Limb (tissue), 2 donors: Measurements from ENCODE around the gene FARSA.
"Not testable (repeated sequence)": the region's sequence is repeated elsewhere in the genome, so short reads cannot be mapped to it uniquely, and the experiment has no call there.

ENCODE experiments used
- DNase-seq, 2 donors: peaks; one replicate each; pipeline ENCODE4 v3.0.0-alpha.2; 2016; ENCODE audit errors: extremely low spot score in 2 of 2

Gene FARSA

DNA sequence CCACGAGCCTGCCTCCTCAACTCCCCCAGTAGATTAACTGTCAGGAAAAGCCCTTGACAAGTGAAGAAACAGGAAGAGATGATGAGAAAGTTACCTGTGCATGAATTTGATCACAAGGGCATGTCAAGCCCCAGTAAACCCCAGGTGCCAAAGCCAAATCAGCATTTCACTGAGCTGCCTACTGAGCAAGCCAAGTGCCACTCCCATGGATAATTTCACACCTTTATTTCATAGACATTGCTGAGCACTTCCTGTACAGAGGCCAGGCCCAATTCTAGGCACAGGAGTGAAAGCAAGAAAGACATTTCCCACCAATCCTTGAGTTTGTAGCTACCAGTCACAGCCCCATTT is 21.1 kb upstream of the FARSA start:
- no peak for DNase-seq

DNA sequence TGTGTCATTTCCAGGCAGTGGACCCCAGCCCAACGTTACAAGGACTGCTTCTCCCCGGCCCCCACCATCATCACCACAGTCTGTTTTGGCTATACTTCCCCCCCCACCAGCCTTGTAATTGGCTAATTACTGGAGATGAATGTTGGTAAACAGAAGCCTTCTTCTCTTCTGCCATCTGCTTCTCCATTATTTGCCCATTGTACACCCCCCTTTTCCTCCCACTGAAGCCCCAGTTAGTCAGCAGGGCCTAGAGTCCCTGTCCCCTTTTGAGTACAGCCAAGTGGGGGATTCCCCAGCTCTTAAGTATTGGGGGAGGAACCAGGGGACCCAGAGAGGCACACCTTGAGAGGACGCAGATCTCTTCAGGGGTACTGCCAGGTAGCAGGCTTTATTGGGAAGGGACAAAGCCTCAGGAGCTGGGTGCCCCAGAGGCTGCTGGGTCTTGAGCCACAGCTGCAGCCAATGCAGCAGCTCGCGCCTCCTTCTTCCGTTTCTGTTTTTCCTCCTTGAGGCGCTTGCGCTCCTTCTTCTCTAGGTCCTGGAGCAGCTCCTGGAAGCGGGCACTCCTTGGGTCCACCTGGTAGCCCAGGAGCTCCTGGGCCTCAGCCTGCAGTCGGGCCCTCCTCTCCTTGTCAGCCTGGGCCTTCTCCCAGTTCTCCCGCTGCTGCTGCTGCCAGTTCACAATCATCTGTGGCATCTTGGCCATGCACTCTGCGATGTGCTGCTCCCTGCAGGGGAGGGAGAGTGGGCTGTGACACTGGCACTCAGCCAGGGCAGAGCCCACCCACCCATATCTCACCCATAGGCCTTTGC is 20.5 kb upstream of the FARSA start:
- no peak for DNase-seq

DNA sequence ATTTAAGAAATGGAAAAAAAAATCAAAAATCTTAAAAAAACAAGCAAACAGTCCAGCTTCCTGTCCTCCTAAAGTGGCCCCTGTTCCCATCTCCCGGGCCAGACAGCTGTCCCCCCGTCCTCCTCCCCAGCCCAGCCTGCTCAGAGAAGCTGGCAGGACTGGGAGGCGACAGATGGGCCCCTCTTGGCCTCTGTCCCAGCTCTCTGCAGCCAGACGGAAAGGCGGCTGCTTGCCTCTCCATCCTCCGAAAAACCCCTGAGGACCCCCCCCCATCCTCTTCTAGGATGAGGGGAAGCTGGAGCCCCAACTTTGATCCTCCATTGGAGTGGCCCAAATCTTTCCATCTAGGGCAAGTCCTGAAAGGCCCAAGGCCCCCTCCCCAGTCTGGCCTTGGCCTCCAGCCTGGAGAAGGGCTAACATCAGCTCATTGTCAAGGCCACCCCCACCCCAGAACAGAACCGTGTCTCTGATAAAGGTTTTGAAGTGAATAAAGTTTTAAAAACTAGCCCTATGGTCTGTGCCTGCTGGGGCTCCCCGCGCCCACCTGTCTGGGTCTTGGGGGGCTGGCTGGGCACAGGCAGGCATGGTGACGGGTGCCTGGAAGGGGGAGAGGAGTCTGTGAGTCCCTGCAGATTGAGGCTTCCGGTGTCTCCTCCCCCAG is 19.8 kb upstream of the FARSA start:
- peak; percentile 73 to 79 for DNase-seq

DNA sequence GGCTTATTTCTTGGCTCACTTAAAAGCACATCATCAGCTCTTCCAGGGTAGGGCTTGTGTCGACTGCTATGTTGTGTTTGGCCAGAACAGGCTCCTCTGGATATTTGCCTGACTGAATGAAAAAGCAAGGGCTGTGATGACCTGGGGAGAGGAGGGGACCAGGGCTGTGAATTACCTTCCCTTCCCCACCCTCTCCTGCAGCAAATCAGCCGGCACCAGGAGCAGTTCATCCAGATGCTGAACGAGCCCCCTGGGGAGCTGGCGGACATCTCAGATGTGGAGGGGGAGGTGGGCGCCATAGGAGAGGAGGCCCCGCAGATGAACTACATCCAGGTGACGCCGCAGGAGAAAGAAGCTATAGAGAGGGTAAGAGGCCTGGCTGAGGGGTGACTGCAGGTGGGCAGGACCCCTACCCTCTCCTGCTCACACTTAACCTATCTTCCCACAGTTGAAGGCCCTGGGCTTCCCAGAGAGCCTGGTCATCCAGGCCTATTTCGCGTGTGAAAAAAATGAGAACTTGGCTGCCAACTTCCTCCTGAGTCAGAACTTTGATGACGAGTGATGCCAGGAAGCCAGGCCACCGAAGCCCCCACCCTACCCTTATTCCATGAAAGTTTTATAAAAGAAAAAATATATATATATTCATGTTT is 19.1 kb upstream of the FARSA start:
- peak in 1 of 2 donors; percentile 46 for DNase-seq

DNA sequence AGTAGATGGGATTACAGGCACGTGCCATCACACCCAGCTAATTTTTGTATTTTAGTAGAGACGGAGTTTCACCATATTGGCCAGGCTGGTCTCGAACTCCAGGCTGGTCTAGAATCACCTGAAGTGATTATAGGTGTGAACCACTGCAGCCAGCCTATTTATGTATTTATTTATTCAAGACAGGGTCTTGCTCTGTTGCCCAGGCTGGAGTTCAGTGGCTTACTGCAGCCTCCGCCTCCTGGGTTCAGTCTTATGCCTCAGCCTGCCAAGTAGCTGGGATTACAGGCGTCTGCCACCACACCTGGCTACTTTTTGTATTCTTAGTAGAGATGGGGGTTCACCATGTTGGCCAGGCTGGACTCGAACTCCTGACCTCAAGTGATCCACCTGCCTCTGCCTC is 18.5 kb upstream of the FARSA start:
- not testable (repeated sequence) for DNase-seq

DNA sequence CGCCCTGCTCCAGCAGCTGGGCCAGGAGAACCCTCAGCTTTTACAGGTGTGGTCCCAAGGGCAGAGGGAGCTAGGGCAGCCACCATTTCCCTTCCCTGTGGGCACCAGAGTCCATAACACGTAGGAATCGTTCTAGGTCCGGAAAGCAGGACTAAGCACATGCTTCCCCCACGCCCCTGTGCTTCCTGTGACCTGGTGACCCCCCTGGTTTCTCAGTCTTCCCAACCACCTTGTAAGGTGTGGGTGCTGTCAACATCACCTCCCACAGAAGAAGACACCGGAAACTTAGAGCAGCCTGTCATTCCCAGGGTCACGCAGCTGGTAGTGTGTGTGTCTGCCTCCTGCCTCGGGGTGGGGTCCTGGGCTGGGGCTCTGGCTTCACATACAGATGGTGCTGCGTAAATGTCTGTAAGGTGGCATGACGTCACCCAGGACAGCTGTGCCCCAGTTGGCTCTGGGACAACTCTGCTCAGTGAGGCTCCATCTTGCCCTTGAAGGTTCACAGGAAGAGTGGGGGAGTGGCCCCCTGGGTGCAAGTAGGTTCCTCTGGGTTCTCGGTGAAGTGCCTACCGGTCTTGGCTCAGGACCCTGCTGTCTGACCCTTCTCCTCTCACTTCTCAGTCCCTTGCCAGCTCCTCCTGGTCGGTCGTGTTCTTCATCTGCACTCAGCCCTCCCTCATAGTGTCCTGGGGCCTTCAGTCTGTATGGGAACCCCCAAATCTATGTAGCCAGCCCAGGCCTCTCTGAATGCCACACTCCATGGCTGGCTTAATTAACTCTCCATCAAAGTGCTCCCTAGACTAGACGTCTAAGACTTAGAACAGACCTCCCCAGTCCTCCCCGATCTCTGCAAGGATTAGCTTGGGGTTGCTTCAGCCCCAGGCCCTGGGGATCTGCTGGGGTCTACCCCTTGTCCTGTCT is 16.1 kb upstream of the FARSA start:
- no peak for DNase-seq

DNA sequence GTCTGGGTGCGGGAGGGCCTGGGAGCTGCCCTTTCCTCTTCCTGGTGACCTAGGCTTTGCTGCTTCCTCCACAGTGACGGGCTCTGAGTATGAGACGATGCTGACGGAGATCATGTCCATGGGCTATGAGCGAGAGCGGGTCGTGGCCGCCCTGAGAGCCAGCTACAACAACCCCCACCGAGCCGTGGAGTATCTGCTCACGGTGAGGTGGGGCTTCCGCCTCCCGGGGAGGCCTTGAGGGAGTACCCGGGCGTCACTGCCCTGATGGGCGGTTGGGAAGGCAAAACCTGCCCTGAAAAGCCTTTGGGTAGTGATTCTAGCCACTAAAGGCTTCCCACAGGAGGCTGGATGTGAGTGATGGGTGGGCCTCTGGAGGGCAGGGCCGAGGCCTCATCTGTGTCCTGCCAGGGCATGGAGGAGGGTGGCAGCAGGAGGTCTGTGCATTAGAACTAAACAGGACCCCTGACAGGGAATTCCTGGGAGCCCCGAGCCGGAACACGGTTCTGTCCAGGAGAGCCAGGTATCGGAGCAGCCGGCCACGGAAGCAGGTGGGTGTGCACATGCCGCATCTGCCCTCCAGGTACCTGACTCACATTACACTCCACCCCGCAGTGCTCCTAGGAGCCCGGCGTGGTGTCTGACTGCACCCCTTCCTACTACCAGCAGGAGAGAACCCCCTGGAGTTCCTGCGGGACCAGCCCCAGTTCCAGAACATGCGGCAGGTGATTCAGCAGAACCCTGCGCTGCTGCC is 15.3 kb upstream of the FARSA start:
- DNase-seq = no peak

DNA sequence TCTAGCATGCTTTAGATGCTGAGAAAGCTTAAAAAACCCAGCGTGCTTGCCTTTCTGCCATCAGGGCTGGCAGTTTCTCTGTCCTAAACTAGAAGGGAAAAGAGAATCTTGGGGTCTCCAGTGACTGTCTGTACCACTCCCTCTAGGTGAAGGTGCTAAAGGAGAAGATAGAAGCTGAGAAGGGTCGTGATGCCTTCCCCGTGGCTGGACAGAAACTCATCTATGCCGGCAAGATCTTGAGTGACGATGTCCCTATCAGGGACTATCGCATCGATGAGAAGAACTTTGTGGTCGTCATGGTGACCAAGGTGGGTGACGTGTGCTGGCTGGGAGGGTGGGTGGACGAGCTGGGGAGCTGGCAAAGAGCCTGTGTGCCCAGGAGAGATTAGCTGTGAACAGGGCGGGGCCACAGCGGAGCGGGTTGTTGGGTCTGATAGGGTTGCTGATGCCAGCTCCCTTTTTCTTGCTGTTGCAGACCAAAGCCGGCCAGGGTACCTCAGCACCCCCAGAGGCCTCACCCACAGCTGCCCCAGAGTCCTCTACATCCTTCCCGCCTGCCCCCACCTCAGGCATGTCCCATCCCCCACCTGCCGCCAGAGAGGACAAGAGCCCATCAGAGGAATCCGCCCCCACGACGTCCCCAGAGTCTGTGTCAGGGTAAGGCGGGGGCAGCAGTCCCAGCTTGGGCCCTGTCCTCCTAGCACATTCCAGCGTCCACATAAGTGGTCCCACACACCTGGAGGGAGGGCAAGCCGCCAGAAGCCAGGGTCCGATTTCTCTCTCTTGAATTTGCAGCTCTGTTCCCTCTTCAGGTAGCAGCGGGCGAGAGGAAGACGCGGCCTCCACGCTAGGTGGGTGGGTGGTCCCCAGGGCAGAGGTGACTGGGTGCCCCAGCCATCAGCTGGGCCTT is 14.4 kb upstream of the FARSA start:
- peak in 1 of 2 donors; percentile 35 for DNase-seq

DNA sequence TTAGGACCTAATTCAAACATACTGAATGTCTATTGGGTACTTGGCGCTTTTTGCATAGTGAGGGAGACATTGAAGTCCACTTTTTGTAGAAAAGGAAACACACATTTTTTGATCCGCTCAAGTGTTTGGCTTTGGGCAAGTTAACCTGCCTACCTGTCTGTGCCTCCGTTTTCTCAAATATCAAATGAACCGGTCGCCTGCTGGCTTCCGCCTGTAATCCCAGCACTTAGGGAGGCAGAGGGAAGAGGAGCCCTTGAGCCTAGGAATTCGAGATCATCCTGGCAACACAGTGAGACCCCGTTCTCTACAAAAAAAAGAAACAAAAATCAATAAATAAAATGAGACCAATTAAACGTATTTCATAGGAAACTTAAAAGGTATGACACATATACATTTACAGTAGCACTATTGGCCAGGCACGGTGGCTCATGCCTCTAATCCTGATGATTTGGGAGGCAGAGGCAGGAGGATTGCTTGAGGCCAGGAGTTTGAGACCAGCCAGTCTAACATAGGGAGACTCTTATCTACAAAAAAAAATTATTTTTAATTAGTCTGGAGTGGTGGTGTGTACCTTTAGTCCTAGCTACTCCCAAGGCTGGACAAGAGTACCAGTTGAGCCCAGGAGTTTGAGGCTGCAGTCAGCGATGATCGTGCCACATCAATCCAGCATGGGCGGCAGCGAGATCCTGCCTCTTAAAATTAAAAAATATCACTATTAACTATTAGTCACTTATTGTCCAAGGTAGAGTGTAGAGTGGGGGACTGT is 13.4 kb upstream of the FARSA start:
- DNase-seq = no peak

DNA sequence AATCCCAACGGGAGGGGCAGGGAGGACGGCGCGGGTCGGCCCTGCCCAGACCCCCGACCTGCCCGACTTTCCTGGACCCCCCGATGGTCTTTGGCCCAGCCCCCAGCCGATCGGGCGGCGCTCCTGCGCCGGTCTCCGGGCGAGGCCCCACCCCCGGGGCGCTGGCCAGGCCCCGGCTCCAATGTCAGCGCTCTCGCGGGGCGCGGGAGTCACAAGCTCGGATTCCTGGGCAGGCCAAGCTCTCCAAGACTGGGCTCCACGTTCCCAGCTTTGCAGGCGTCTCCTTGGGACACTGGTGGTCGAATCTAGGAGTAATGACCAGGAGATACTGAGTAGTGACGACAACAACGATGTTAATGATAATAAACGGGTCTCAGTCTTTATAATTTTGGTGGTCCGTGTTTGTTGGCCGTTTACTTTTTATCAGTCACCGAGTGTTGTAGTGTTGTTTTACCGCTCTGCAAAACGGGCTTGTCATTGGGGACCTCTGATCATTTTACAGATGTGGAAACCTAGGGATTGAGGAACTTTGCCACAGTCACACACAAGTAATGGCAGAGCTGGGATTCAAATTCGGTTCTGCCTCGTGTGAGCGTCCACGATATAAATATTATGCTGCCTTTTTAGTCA is 12.7 kb upstream of the FARSA start:
- peak; percentile 61 to 81 for DNase-seq

DNA sequence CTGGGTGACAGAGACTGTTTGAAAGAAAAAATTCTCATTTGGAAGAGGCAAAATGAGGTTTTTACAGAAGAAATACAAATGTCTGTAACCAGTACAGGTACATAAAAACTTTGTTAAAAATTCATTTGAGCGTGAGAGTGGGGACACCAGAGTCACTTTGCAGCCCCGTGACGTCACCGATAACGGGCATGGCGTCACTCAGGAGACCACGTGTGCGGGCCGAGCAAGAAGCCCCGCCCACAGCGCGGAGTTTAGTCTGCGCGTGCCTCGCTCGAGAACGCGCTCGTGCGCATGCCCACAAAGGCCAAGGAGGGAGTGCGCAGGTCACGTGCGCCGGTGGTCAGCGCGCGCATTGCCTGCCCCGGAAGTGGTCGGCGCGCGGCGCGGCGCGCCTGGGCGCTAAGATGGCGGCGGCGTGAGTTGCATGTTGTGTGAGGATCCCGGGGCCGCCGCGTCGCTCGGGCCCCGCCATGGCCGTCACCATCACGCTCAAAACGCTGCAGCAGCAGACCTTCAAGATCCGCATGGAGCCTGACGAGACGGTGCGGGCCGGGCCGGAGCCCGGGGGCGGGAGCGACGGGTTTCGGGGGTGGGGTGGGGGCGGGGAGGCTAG is 12.1 kb upstream of the FARSA start, which contains the start of gene RAD23A:
Gene RAD23A (plus strand): TSS at position 384 of the 613 bp plus-strand sequence. CDS start 87 bp downstream, at position 471.
- peak; percentile 98 for DNase-seq

DNA sequence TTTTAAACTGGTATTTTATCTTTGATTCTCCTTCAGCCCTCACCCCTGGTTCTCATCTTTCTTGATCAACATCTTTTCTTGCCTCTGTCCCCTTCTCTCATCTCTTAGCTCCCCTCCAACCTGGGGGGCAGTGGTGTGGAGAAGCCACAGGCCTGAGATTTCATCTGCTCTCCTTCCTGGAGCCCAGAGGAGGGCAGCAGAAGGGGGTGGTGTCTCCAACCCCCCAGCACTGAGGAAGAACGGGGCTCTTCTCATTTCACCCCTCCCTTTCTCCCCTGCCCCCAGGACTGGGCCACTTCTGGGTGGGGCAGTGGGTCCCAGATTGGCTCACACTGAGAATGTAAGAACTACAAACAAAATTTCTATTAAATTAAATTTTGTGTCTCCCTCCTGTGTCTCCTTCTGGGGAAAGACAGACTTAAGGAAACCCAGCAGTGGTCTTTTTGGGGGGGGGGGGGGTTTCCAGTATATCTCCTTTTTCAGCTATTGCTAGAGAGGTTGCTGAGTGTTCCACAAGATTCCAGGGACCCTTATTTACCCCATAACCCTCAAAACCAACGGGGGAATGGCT is 10.7 kb upstream of the FARSA start:
- DNase-seq = no peak

DNA sequence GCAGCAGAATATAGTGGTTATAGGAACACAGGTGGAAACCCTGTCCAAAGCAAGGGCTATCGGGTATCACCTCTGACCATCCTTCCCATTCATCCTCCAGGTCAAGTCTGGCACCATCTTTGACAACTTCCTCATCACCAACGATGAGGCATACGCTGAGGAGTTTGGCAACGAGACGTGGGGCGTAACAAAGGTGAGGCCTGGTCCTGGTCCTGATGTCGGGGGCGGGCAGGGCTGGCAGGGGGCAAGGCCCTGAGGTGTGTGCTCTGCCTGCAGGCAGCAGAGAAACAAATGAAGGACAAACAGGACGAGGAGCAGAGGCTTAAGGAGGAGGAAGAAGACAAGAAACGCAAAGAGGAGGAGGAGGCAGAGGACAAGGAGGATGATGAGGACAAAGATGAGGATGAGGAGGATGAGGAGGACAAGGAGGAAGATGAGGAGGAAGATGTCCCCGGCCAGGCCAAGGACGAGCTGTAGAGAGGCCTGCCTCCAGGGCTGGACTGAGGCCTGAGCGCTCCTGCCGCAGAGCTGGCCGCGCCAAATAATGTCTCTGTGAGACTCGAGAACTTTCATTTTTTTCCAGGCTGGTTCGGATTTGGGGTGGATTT is 10.0 kb upstream of the FARSA start:
- no peak for DNase-seq

DNA sequence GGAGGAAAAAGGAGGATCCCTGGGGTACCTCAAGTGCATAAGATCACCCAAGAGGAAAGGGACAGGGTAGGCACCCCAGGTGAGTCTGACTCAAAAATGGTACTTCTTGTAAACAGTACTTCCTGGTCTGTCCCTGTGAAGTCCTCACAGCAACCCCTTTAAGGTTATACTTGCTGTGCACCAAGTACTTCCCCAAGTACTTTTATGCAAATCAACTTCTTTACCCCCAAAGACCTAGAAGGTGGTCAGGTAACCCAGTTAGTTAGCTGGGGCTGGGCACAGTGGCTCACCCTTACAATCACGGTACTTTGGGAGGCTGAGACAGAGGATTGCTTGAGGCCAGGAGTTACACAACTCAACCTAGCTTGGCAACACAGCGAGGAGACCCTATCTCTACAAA is 7.4 kb upstream of the FARSA start:
- DNase-seq = no peak

DNA sequence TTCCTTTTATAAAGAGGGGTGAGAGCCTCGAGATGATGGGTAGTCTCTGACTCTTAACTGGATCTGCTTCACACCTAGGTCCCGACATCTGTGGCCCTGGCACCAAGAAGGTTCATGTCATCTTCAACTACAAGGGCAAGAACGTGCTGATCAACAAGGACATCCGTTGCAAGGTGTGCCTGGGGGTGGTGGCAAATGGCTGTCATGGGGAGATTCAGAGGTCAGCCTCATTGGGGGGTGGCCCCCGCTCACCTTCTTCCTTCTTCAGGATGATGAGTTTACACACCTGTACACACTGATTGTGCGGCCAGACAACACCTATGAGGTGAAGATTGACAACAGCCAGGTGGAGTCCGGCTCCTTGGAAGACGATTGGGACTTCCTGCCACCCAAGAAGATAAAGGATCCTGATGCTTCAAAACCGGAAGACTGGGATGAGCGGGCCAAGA is 6.5 kb upstream of the FARSA start:
- no peak for DNase-seq

DNA sequence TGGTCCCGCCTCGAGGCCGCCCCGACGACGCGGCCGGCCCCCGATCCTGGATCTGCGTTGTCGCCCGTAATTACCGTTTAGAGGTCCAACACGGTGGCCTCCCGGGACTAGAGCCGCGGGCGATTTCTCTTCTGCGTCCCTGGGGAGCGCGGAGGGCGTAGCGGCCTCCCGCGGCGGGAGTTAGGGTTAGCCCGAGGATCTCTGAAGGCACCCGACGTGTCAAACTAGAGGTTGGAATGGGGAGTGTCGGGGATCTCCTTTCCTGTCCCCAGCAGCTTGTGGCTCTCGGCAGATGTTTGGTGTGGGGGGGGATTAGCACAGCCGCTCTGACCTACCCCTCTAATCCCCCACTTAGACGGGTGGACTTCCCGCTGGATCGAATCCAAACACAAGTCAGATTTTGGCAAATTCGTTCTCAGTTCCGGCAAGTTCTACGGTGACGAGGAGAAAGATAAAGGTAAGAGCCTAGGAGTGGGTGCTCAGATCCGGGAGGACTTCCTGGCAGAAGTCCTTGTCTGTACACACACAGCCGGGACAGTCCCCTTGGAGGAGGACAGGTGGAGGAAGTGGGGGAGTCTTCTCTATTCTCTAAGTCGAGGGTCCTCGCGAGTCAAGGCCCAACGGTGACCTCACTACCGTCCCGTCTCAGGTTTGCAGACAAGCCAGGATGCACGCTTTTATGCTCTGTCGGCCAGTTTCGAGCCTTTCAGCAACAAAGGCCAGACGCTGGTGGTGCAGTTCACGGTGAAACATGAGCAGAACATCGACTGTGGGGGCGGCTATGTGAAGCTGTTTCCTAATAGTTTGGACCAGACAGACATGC is 5.5 kb upstream of the FARSA start:
- DNase-seq = no peak
